Ovary (tissue), 9 donors: ENCODE results near the gene EPHA1. TPM values are rescaled to one million over a fixed set of nuclear protein-coding genes. Genes with fewer than 3 reads are reported as not detected.
A peak's percentile ranks its signal among the peaks of the same experiment; 100 is the strongest.

Experiments used
- DNase-seq, 5 donors: peaks; one replicate each; pipeline ENCODE4 v3.0.0-alpha.2; 2019 to 2020
- H3K27ac ChIP-seq, 2 donors: fragments of 200-600 bp; one replicate each; pipeline versions ENCODE4 v1.5.1 to v1.8.0; 2019 to 2022
- H3K27me3 ChIP-seq: fragments of 200-600 bp; one replicate; pipeline ENCODE4 v1.8.0; 2022
- H3K36me3 ChIP-seq: fragments of 200-600 bp; sonication (generic); one replicate; pipeline ENCODE4 v1.5.1; 2019
- H3K4me1 ChIP-seq: one replicate; pipeline ENCODE4 v1.8.1; 2013; ENCODE audit warnings: mild to moderate bottlenecking, moderate library complexity; ENCODE audit not compliant: insufficient read depth
- H3K4me3 ChIP-seq: fragments of 200-600 bp; sonication (generic); one replicate; pipeline ENCODE4 v1.5.1; 2017
- H3K9me3 ChIP-seq, 2 donors: fragments of 200-600 bp in 1 of 2; sonication (generic) in 1 of 2; one replicate each; pipeline versions ENCODE4 v1.5.1 to v1.8.1; 2013 to 2019; ENCODE audit warnings: mild to moderate bottlenecking in 1 of 2, moderate library complexity in 1 of 2
- CTCF ChIP-seq, 3 donors: fragments of 450-650 bp in 2 of 3; fragments of 200-600 bp in 1 of 3; IDR thresholded peaks; one replicate each; pipeline versions ENCODE4 v1.5.1 to v1.8.0; 2016 to 2022; ENCODE audit warnings: antibody characterized with exemption in 3 of 3, mild to moderate bottlenecking in 1 of 3
- EP300 ChIP-seq: sonication (generic); formaldehyde crosslinking; IDR thresholded peaks from one replicate; pipeline ENCODE4 v1.6.1; 2017; ENCODE audit warnings: antibody characterized with exemption
- POLR2A ChIP-seq: fragments of 450-650 bp; IDR thresholded peaks from one replicate; pipeline ENCODE4 v1.6.1; 2017; ENCODE audit warnings: antibody characterized with exemption, mild to moderate bottlenecking, moderate library complexity
- WGBS, 3 donors: extraction: QIAGEN DNeasy Blood & Tissue Kit in 1 of 3; methylation state at CpG; one replicate each; pipeline versions ENCODE4 v1.1.5 to v1.1.7; 2013 to 2017; 5-methylcytosine and 5-hydroxymethylcytosine counted together
- intact Hi-C, 4 donors: fragments of 100-400 bp; cut with DNase I; formaldehyde crosslinking; loops; one replicate each; pipeline versions ENCODE4 v1.11.0 to v1.15.1; 2022 to 2023
- polyA plus RNA-seq, 2 donors: library from polyadenylated mRNA; stranded (reverse); fragments of 200-250 nt in 1 of 2; fragments of 350-450 nt in 1 of 2; fragmentation: Illumina TruSeq in 1 of 2; extraction: RNeasy Lipid Tissue Mini Kit (QIAGEN cat#74804) in 1 of 2; gene quantifications; one replicate each; pipeline ENCODE4 v1.2.3, GENCODE V29; 2013 to 2014
- total RNA-seq, 7 donors: library from RNA; depleted of rRNA in 2 of 7; stranded (reverse); fragments of >200 nt in 2 of 7; fragmentation: NEBNext Ultra II Directional in 3 of 7; extraction: Animal tissue kit (Norgen Biotek cat#: 25700) in 3 of 7; gene quantifications; one replicate each; pipeline versions ENCODE4 v1.1.0 to v1.2.4, GENCODE V29; 2016 to 2023
- donor health status: DM: no; HTN: no; CAD: no; lungs with moderate emphysema.
- donor health status: DM: no; HTN: no; CAD: no.
- donor health status: Bipolar disorder and iron deficiency.
- donor health status: DM: yes; HTN: yes; CAD: no.
- donor health status: DM: no; HTN: no; CAD: no.
- donor health status: DM: yes; HTN: yes; CAD: no.

EPHA1 gene
- total and polyA plus RNA-seq, 9 donors: 0.21 to 21.3 (median 1.7) TPM; not detected in 1

DNA sequence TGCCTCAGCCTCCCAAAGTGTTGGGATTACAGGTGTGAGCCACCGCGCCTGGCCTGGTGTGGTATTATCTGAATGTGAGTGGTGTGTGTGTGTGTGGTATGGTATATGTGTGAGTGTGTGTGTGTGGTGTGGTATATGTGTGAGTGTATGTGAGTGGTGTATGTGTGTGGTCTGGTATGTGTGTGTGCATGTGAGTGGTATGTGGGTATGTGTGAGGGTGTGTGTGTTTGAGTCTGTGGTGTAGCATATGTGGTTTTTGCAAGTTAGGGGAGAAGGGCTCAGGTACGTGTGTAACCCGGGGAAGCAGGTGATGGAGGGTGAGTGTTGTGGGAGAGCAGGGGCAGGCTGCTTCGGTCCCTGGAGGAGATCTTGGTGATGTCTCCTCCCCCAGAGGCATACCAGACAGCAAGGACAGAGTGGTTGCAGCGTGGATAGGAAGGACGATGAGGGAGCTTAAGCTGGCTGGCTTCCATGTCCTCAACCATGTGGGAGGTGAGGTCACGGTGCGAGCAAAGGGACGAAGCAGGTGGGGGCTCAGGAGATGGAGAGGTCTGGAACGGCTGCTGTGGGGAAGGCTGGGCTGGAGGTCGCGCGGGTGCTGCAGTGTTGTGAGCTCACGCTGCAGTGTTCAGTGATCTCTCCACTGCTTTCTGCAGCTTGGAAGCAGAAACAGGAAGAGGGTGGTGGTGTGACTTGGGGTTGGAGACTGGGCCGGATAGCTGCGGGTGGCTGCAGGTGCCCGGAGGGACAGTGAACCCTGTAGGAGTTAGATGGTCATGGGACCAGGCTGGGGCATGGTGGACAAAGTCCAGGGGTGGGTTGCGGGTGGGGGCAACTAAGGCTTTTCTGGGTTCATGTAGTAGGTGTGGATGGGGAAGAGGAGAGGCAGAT is 22.5 kb downstream of the EPHA1 start:
- Histone ChIP-seq H3K36me3 (no peaks in the 10 kb centered on the region), H3K27me3 (no peaks in the 10 kb centered on the region), H3K4me3 (no peak overlapping the region), H3K9me3 (no peaks in the 10 kb centered on the region), H3K4me1 (peaks cover 29% of the 10 kb centered on the region), H3K27ac (peak overlapping the region in 1 of 2 donors; percentile 21)
- peak in 2 of 5 donors; percentile 45 to 66 for DNase-seq
- intact Hi-C loops: no loop called here
- WGBS, 3 donors: 25 to 38% (median 30%) methylated on average over 19 of the region's 19 CpGs
- no peak for TF ChIP-seq EP300
- TF ChIP-seq POLR2A: no peak
- TF ChIP-seq CTCF (IDR thresholded peaks at IDR 0.05): no peak

DNA sequence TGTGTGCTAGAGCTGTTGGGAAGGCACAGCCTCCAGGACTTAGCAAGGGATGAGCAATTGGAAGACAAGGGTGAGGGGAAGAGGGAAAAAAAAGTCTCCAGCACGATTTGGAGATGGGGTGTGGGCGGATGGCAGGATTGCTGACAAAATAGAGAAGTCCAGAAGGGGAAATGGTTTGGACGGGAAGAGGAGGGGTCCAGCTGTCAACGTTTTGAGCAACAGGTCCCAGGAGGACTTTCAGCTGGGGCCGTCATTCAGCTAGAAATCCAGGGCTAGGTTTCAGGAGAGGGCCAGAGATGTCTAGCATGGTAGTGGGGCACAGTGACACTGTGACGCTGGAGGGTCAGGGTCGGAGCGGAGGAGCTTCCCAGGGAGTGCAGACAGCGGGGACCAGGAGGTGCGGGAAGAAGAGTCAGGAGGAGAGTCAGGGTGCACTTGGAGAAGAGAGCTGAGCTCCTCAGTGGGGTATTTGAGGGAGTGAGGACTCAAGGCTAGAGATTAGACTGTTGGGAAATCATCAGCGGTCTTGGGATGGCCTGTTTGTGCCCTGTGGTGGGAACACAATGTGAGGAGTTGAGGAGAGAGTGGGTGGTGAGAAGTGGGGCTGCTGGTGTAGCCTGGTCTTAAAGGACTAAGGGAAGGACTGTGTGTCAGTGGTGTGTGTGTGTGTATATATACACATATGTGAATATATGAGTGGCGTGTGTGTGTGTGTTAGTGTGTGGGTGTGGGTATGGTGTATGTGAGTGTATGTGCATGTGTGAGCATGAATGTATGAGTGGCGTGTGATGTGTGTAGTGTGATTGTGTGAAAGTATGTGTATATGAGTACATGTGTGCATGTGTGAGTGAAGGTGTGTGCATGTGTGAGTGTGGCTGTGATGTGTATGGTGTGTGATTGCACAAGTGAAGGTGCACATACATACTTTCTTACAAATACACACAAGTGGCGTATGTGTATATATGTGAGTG is 23.7 kb downstream of the EPHA1 start:
- intact Hi-C loops: no loop called here
- no peaks in the 10 kb centered on the region for H3K9me3 ChIP-seq
- peak overlapping the region; percentile 1 for H3K4me3 ChIP-seq
- no peak overlapping the region for H3K27ac ChIP-seq
- no peaks in the 10 kb centered on the region for H3K27me3 ChIP-seq
- no peaks in the 10 kb centered on the region for H3K36me3 ChIP-seq
- peaks cover 26% of the 10 kb centered on the region for H3K4me1 ChIP-seq
- DNase-seq: peak in 1 of 5 donors; percentile 50
- 30 to 40% (median 38%) methylated on average over 14 of the region's 14 CpGs for WGBS, 3 donors
- no peak for TF ChIP-seq EP300

DNA sequence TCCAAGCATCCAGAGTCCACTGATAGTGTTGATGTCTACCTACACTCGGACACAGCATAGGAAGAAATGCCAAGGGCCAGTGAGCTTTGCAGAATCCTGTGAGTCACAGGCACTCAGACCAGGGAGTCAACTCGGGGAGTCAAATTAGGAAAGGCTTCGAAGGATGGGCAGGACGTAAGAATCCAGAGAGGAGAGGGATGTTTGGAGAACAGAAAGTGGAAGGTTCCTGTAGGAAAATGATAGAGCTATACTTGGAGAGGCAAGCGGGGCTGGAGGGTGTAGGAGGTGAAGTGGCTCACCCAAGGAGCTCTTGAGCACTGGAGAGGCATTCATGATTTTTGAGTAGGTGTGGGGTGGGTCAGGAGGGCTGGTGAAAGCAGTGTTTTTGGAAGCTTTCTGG is 24.5 kb downstream of the EPHA1 start:
- no peak for DNase-seq
- Histone ChIP-seq H3K27me3 (no peaks in the 10 kb centered on the region), H3K9me3 (no peaks in the 10 kb centered on the region), H3K36me3 (no peaks in the 10 kb centered on the region), H3K4me3 (peak overlapping the region; percentile 1), H3K4me1 (peaks cover 26% of the 10 kb centered on the region), H3K27ac (no peak overlapping the region)
- no peak for TF ChIP-seq EP300
- TF ChIP-seq CTCF (IDR thresholded peaks at IDR 0.05): no peak
- no peak for TF ChIP-seq POLR2A
- intact Hi-C loops: no loop called here
- WGBS, 3 donors: 21 to 37% (median 22%) methylated on average over 5 of the region's 5 CpGs

DNA sequence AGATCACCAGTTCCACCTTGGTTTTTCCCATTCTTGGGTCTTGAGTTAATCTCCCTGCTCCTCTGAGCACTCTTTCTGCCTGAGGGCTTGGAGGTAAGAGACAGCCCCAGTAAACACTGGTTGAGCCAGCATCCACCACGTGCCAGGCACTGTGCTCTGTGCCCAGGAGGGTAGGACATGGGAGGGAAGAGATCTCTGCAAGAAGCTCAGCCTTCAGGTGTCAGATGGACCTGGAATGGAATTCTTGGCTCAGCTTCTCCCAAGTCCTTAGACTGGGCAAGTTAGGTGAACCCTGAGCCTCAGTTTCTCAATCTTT is 25.1 kb downstream of the EPHA1 start:
- TF ChIP-seq POLR2A (no peak), EP300 (no peak), CTCF (IDR thresholded peaks at IDR 0.05) (no peak)
- H3K36me3 ChIP-seq: no peaks in the 10 kb centered on the region
- intact Hi-C loops: no loop called here
- peaks cover 26% of the 10 kb centered on the region for H3K4me1 ChIP-seq
- H3K27ac ChIP-seq: no peak overlapping the region
- no peaks in the 10 kb centered on the region for H3K9me3 ChIP-seq
- WGBS, 3 donors: 63 to 79% (median 75%) methylated on average over 1 of the region's 1 CpG
- no peak for DNase-seq
- H3K27me3 ChIP-seq: no peaks in the 10 kb centered on the region
- H3K4me3 ChIP-seq: no peak overlapping the region
